Stomach (tissue), 9 donors: ENCODE data around the gene TBL1XR1. TPM values are rescaled to one million over a fixed set of nuclear protein-coding genes. Genes with fewer than 3 reads are reported as not detected.

Experiments used
- DNase-seq, 2 donors: peaks; one replicate each; pipeline versions ENCODE4 v3.0.0 to v3.0.0-alpha.2; 2013 to 2019
- H3K27ac ChIP-seq, 5 donors: fragments of 200-600 bp in 4 of 5; sonication (generic) in 4 of 5; one replicate each; pipeline ENCODE4 v1.5.1; 2013 to 2019; ENCODE audit warnings: mild to moderate bottlenecking in 1 of 5, moderate library complexity in 1 of 5
- H3K27me3 ChIP-seq, 3 donors: fragments of 200-600 bp; sonication (generic); one replicate each; pipeline ENCODE4 v1.5.1; 2017 to 2019; ENCODE audit warnings: mixed run types in 1 of 3
- H3K36me3 ChIP-seq, 4 donors: fragments of 200-600 bp; sonication (generic); 1 replicate in 3 of 4; 2 replicates in 1 of 4; pipeline ENCODE4 v1.5.1; 2016 to 2019
- H3K4me1 ChIP-seq, 4 donors: fragments of 200-600 bp; sonication (generic); one replicate each; pipeline ENCODE4 v1.5.1; 2016 to 2019
- H3K4me3 ChIP-seq, 4 donors: fragments of 200-600 bp; sonication (generic) in 3 of 4; one replicate each; pipeline ENCODE4 v1.5.1; 2016 to 2019; ENCODE audit warnings: mild to moderate bottlenecking in 1 of 4
- H3K9me3 ChIP-seq, 4 donors: fragments of 200-600 bp; sonication (generic); one replicate each; pipeline ENCODE4 v1.5.1; 2016 to 2019
- CTCF ChIP-seq, 7 experiments: fragments of 450-650 bp in 4 of 7; fragments of 200-600 bp in 3 of 7; sonication (generic) in 3 of 7; IDR thresholded peaks; one replicate each; pipeline ENCODE4 v1.5.1; 2016 to 2019; ENCODE audit warnings: antibody characterized with exemption in 7 of 7, control low read depth in 2 of 7, mild to moderate bottlenecking in 1 of 7
- EP300 ChIP-seq: sonication (generic); formaldehyde crosslinking; IDR thresholded peaks from one replicate; pipeline ENCODE4 v1.6.1; 2017; ENCODE audit warnings: antibody characterized with exemption
- POLR2A ChIP-seq, 4 donors: fragments of 450-650 bp; IDR thresholded peaks; one replicate each; pipeline ENCODE4 v1.6.1; 2016; ENCODE audit warnings: antibody characterized with exemption in 4 of 4, control low read depth in 2 of 4, mild to moderate bottlenecking in 1 of 4, moderate library complexity in 1 of 4
- POLR2AphosphoS5 ChIP-seq, 3 donors: sonication (generic); formaldehyde crosslinking; IDR thresholded peaks; one replicate each; pipeline ENCODE4 v1.6.1; 2016; ENCODE audit warnings: antibody characterized with exemption in 3 of 3
- WGBS, 5 donors: extraction: QIAGEN DNeasy Blood & Tissue Kit in 3 of 5; methylation state at CpG; one replicate each; pipeline versions ENCODE4 v1.1.5 to v1.1.7; 2013 to 2018; 5-methylcytosine and 5-hydroxymethylcytosine counted together
- intact Hi-C: fragments of 100-400 bp; cut with DNase I; formaldehyde crosslinking; loops from one replicate; pipeline ENCODE4 v1.15.1; 2023; ENCODE audit warnings: low total_unique reads
- polyA plus RNA-seq, 3 donors: library from polyadenylated mRNA; stranded (reverse); fragments of 200-250 nt; gene quantifications; one replicate each; pipeline ENCODE4 v1.2.3, GENCODE V29; 2013
- total RNA-seq, 5 donors: library from RNA; depleted of rRNA; stranded (reverse); fragments of >200 nt; gene quantifications; one replicate each; pipeline versions ENCODE4 v1.1.0 to v1.2.3, GENCODE V29; 2014 to 2016
- donor health status: healthy with polysubstance abuse.
- donor health status: Bipolar disorder and iron deficiency.
- donor health status: healthy.

TBL1XR1 gene
- total and polyA plus RNA-seq, 8 donors, result 11.6 to 217 (median 41.1) TPM

- Histone ChIP-seq H3K27me3 (no peaks in the 10 kb centered on the region), H3K27ac (no peak overlapping the region), H3K4me3 (no peak overlapping the region), H3K4me1 (peaks cover 23 to 94% (median 58%) of the 10 kb centered on the region in 4 donors), H3K9me3 (no peaks in the 10 kb centered on the region), H3K36me3 (no peaks in the 10 kb centered on the region)
- intact Hi-C loops, result no loop called here
- no peak for DNase-seq
- TF ChIP-seq EP300 (no peak), CTCF (IDR thresholded peaks at IDR 0.05) (no peak), POLR2A (IDR thresholded peaks at IDR 0.05) (no peak), POLR2AphosphoS5 (IDR thresholded peaks at IDR 0.05) (no peak)
- 78 to 91% (median 85%) methylated on average over 3 of the region's 3 CpGs for WGBS, 5 donors
Observed at GRCh38 chr3:177106594-177106993, 90.7 kb downstream of the TBL1XR1 start.

- Histone ChIP-seq H3K27me3 (no peaks in the 10 kb centered on the region), H3K36me3 (no peaks in the 10 kb centered on the region), H3K4me3 (no peak overlapping the region), H3K9me3 (no peaks in the 10 kb centered on the region), H3K4me1 (peaks cover 19 to 90% (median 54%) of the 10 kb centered on the region in 4 donors), H3K27ac (no peak overlapping the region)
- no peak for TF ChIP-seq POLR2A (IDR thresholded peaks at IDR 0.05)
- no peak for TF ChIP-seq POLR2AphosphoS5 (IDR thresholded peaks at IDR 0.05)
- TF ChIP-seq CTCF (IDR thresholded peaks at IDR 0.05), result no peak
- no peak for TF ChIP-seq EP300
- WGBS, 5 donors, result 58 to 70% (median 65%) methylated on average over 7 of the region's 7 CpGs
- intact Hi-C loops, result no loop called here
- peak in 1 of 2 donors; percentile 39 for DNase-seq
Observed at GRCh38 chr3:177106184-177106583, 91.1 kb downstream of the TBL1XR1 start.

- intact Hi-C loops, result no loop called here
- no peaks in the 10 kb centered on the region for H3K36me3 ChIP-seq
- no peak for TF ChIP-seq EP300
- no peak for TF ChIP-seq POLR2AphosphoS5 (IDR thresholded peaks at IDR 0.05)
- no peak for TF ChIP-seq POLR2A (IDR thresholded peaks at IDR 0.05)
- no peak for TF ChIP-seq CTCF (IDR thresholded peaks at IDR 0.05)
- H3K4me1 ChIP-seq, result peaks cover 15 to 84% (median 49%) of the 10 kb centered on the region in 4 donors
- H3K27me3 ChIP-seq, result no peaks in the 10 kb centered on the region
- H3K4me3 ChIP-seq, result no peak overlapping the region
- 66 to 79% (median 76%) methylated on average over 4 of the region's 4 CpGs for WGBS, 5 donors
- no peak overlapping the region for H3K27ac ChIP-seq
- no peak for DNase-seq
- H3K9me3 ChIP-seq, result no peaks in the 10 kb centered on the region
Observed at GRCh38 chr3:177105623-177106022, 91.7 kb downstream of the TBL1XR1 start.

GRCh38 chr3:177104299-177104992 lies 92.8 kb downstream of the TBL1XR1 start:
- no peaks in the 10 kb centered on the region for H3K36me3 ChIP-seq
- intact Hi-C loops, result no loop called here
- H3K27me3 ChIP-seq, result no peaks in the 10 kb centered on the region
- no peak overlapping the region for H3K4me3 ChIP-seq
- no peak for DNase-seq
- WGBS, 5 donors, result 88 to 91% (median 88%) methylated on average over 6 of the region's 6 CpGs
- peaks cover 15 to 76% (median 41%) of the 10 kb centered on the region in 4 donors for H3K4me1 ChIP-seq
- TF ChIP-seq POLR2AphosphoS5 (IDR thresholded peaks at IDR 0.05) (no peak), POLR2A (IDR thresholded peaks at IDR 0.05) (no peak), EP300 (no peak), CTCF (IDR thresholded peaks at IDR 0.05) (no peak)
- H3K27ac ChIP-seq, result no peak overlapping the region
- no peaks in the 10 kb centered on the region for H3K9me3 ChIP-seq
